ENCODE data around the gene DENND4B.

DNA sequence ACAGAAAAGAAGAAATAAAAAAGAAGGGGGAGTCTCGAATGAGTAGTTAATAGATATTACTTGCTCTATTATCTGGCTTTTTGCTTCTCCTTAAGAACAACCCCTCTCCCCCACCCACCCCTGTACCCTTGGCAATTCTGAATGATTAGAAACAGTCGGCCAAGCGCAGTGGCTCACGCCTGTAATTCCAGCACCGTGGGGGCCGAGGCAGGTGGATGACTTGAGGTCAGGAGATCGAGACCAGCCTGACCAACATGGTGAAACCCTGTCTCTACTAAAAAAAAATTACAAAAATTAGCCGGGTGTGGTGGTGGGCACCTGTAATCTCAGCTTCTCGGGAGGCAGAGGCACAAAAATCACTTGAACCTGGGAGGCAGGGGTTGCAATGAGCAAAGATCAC is 66.5 kb downstream of the DENND4B start:
- TF ChIP-seq CTCF (conservative IDR thresholded peaks at IDR 0.05) (no peak), EZH2 (IDR thresholded peaks at IDR 0.05; ENCODE audit: low read depth) (no peak)
